ENCODE results near the gene SLC6A15. TPM values are rescaled to one million over a fixed set of nuclear protein-coding genes. Genes with fewer than 3 reads are reported as not detected.

SLC6A15 gene
- total RNA-seq, 1 donor from 2014 or later, result 0.32 TPM

DNA sequence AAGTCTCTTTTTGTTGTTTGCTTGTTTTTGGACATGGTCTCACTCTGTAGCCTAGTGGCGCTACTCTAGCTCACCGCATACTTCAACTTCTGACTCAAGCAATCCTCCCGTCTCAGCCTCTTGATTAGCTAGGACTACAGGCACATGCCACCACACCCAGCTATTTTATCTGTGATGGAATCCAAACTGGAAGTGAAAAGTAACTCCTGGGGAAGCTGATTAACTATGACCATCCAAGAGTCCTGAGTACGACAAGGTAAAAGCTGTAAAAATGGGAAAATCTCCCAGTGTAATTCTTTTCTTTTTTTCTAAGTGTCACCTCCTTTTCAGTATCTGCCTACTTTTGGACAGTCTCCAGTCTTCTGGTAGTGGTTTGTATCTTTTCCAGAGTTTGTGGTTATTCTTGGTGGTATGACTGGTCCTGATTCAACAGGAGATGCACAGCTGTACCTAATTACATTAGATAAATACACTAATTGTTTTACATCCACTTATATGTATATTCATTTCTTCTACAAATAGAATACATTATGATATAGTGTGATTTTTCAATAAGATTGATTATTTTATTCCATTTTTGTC is 97.8 kb downstream of the SLC6A15 start:
- ATAC-seq, result no peak
- intact Hi-C loops (cut with micrococcal nuclease), result no loop called here
- DNase-seq, result no peak

- no peak for ATAC-seq
- intact Hi-C loops (cut with micrococcal nuclease), result no loop called here
- no peak for DNase-seq
These were observed 98.6 kb downstream of the SLC6A15 start for GRCh38 chr12:84813780-84814663.

- no peak for ATAC-seq
- DNase-seq, result no peak
- intact Hi-C loops (cut with micrococcal nuclease), result no loop called here
These were observed 101.3 kb downstream of the SLC6A15 start for GRCh38 chr12:84811291-84811690.

- DNase-seq (no peak), ATAC-seq (no peak)
- intact Hi-C loops (cut with micrococcal nuclease), result no loop called here
These were observed 102.0 kb downstream of the SLC6A15 start for GRCh38 chr12:84810611-84811010.

Other genes starting within 250 kb of the SLC6A15 start
- gene TSPAN19, start 123.5 kb upstream of the SLC6A15 start, total RNA-seq, result not detected
- gene LRRIQ1, start 123.6 kb upstream of the SLC6A15 start, total RNA-seq, result not detected